Stimulated activated CD8-positive, alpha-beta memory T cell treated with anti-CD3 and anti-CD28 coated beads, Interleukin-7, amount 100 ng/mL, for 4 hours (primary cell): ENCODE results near the gene COL11A1.
"Not testable (repeated sequence)": the region's sequence is repeated elsewhere in the genome, so short reads cannot be mapped to it uniquely, and the experiment has no call there.

Experiments used
- DNase-seq, 2 donors: peaks; one replicate each; pipeline ENCODE4 v3.0.0-alpha.2; 2020; ENCODE audit warnings: low read depth in 2 of 2

The COL11A1 gene

DNA sequence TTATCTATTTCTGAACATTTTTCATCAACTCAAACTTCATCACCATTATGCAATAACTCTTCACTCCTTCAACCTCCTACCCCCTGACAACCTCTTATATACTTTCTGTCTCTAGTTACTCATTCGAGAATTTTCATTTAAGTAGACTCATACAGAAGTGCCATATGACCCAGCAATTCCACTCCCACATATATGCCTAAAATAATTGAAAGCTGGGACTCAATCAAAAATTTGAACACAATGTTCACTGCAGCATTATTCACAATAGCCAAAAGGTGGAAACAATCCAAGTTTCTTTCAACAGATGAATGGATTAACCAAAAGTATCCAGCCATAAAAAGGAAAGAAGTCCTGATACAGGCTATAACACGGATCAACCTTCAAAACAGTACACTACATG, 24.1 kb downstream of the COL11A1 start:
- no peak for DNase-seq

DNA sequence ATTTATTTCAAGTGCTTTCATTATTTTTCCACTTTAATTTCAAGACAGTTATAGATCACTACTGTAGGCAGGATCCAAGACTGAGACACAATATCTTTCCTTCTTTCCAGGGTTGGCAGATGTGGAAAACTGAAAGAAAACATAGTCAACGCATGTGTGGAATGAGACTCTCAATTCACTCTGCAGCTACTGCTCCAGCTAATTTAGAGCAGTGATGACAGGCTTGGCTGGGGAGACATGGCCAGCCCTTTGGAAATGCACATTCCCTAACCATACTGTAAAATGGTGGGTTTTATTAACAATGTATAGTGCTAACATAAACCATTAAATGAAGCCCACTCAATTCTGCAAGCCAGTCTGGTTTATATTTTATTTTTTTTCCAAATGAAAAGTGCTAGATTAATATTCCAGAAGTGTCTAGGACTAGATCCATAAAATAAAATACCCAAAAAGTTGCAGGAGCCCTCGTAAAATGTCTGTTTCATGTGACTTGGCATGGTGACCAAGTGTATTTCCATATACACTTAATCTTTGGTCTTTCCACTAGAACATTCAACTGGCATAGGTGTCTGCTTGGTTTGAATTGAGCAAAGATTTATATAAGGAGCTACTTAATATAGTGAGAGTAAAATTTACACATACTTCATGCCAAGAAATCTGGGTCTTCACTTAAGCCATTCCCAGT, 32.9 kb downstream of the COL11A1 start:
- no peak for DNase-seq

DNA sequence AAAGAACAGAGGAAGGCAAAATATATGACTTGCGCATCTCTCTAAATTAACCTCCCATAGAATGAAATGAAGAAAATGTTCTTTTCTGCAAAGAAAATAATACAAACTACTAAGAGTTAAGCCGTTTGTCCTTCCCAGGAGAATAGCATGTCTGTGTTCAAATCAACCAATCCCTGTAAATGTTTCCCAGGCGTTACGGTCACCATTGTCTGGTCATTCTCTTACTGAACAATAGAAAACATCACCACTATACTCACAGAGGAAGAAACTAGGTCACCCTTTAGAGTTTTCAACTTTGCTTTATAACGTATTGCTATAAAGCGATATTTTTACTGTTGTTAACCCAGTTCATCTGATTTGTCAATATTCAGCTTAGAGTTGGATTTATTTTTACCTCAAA, 34.1 kb downstream of the COL11A1 start:
- no peak for DNase-seq

DNA sequence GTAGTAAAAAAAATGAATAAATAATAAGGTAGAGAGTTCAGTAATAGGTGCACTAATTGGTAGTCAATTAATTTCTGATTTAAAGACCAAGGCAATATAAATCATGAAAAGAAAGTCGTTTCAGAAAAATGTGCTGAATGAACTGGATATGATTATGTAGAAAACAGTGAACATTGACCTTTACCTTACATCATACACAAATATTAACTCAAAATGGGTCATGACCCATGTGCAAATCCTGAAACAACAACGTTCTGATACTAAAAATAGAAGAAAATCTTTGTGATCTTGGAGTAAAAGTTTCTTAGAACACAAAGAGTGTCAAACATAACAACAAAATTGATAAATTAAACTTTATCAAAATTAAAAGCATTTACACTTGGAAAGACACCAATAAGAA, 39.1 kb downstream of the COL11A1 start:
- DNase-seq: no peak

DNA sequence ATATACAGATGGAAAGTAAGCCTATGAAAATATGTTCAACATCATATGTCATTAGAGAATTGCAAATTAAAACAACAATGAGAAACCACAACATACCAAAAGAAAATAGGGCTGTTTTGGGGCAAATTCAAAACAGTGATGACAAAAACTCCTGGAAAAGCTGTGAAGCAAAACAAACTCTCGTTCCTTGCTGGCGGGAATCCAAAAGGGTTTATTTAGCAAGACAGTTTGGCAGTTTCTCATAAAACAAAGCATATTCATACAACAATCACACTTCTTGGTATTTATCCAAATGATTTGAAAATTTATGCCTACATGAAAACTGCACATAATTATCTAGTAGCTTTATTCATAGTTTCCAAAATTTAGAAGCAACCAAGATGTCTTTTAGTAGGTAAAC, 44.4 kb downstream of the COL11A1 start:
- no peak for DNase-seq

DNA sequence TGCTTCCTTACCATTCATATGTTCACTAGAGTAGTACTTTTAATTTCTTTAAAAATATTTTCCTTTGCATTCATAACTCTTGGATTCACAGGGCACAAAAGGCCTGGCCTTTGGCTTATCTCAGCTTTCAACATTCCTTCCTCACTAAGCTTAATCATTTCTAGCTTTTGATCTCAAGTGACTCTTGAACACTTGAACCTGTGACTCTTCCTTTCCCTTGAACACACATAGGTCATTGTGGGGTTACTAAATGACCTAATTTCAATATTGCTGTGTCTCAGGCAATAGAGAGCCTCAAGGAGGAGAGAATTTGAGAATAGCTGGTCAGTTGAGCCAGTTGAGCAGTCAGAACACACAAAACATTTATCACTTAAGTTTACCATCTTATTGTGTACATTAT, 49.9 kb downstream of the COL11A1 start:
- DNase-seq: no peak

DNA sequence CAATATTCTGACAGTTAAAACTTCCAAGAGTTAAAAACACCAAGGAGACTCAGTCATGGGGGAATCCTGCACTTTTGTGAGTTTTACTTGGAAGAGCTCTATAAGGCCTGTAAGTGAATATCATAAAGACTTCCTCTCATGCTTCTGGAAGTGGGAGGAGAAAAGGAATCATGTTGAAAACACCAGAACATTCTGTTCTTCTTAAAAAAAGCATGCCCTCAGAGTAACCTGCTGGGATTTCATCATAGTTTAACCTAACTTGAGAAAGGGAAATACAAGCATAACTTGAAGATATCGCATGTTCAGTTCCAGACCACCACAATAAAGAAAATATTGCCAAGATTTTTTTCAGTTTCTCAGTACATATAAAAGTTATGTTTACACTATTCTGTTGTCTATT, 51.9 kb downstream of the COL11A1 start:
- no peak for DNase-seq

DNA sequence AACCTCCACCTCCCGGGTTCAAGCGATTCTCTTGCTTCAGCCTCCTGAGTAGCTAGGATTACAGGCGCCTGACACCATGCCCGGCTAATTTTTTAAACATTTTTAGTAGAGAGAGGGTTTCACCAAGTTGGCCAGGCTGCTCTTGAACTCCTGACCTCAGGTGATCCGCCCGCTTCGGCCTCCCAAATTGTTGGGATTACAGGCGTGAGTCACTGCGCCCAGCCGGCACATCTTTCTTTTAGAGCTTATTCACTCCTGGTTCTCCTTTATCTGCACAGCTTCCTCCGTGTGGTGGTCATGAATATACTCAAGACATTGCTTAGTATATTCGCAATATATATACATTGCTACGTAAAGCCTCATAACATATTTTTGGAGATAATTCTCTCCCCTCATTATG, 80.2 kb downstream of the COL11A1 start:
- not testable (repeated sequence) for DNase-seq

DNA sequence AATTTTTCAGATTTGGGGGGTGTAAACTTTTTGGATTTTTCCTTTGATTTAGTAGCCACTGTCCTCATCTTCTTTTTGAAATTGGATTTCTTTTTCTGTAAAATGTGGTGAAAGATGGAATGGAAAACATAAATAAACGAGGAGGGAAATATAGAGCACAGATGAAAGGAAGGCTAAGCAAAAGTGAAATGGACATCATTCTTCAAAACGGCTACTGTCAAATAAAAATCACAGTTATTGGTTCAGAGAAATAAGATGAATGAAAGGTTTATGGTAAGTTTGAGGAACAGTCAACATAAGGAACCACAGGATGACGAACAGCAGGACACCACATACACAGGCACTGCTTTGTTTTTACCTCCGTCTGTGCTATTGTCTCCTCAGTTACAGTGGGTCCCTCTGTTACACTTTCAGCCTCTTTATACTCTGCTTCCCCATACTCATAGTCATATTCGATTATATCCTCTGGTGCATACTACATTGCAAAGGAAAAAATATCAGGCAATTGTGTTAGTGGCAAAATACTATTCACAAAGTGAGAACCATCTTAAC, 82.4 kb downstream of the COL11A1 start:
- no peak for DNase-seq

DNA sequence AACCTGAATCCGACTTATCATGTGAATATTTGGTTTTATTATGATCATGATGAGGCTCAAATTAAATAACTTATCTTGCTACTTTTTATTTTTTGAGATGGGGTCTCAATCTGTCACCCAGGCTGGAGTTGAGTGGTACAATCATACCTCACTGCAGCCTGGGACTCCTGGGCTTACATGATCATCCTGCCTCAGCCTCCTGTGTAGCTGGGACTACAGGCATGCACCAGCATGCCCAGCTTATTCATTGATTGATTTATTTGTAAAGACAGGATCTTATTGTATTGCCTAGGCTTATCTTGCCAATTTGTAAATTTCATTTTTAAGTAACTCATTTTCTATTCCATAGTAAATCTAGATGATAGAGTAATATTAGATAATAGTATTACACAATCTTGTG, 84.3 kb downstream of the COL11A1 start:
- DNase-seq: no peak

DNA sequence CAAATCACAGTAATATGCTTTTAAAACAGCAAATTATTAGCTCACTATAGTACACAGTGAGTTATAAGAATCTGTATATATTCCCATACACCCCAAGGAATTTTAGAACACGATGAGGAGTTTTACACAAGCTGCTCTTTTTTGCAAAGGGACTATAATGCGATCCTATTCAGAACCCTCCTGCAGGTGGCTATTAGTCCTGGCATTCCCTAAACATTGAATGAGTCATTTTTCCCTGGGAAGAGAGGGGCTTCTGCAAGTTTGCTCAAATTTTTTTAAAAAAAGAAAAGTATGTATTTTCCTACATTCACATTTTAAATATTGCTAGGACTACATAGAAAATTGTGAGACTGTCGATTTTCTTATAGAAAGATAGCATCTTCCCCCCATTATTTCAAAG, 106.3 kb downstream of the COL11A1 start:
- DNase-seq: no peak

DNA sequence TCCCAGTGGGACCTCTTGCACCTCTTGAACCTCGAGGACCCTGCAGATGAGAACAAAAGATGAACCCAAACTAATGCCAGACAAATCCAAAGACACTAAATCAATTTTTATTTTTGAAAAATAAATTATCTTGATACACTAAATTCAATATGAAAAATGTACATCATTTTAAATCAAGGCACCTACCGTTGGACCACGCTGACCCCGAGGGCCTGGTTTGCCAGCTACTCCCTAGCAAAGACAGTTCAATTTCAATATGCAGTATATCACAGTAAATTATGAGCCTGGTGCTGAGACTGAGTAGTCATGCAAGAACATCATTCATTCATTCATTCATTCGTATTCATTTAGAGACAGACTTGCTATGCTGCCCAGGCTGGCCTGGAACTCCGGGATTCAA, 129.4 kb downstream of the COL11A1 start:
- no peak for DNase-seq

DNA sequence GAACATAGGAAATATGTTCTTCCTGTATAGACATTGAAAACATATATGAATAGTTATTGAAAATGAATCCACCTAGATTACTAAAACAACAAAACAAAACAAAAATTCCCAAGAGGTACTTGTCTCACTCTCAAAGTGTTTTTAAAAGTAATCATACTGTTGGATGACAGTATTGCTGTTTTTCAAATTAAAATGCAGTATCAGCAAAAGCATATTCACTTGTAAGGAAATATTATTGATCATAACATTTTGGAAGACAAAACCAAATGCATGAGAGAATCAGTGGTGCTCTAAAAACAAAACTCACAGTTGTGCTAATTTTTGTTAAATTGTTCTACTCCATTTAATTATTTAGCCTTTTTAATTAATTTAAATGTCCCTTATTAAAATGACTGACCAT, 131.0 kb downstream of the COL11A1 start:
- no peak for DNase-seq

DNA sequence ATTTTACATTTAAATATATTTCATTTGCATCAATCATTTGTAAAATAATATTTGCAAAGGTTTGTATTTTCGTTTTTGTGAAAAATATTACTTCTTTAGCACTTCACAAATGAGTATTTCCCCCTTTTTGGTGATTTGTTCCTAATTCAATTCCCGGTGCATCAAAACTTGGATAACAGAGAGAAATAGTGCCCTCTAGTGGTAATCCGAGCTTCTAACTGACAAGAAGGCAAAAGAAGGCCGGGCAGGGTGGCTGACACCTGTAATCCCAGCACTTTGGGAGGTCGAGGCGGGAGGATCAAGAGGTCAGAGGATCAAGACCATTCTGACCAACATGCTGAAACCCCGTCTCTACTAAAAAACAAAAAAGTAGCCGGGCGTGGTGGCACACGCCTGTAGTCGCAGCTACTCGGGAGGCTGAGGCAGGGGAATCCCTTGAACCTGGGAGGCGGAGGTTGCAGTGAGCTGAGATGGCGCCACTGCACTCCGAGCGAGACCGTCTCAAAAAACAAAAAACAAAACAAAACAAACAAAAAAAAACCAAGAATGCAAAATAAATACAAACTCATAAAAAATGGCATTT, 137.7 kb downstream of the COL11A1 start:
- no peak for DNase-seq

DNA sequence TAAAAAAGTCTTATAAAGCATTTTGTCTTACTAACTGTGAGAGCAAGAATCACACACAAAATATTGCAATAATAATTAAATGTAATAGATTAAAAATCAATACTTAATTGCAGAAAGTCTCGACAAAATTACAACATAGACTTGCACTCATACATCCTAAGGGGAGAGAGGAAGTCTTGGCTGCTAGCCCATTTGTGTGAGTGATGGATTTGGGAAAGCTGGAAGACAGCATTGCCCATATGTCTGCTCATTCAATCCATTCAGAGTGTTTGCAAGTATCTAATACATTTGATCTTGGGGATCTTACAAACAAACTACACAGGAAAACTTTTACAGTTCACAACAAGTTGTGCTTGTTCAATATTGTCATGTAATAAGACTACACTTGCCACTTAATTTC, 140.5 kb downstream of the COL11A1 start:
- DNase-seq: no peak

DNA sequence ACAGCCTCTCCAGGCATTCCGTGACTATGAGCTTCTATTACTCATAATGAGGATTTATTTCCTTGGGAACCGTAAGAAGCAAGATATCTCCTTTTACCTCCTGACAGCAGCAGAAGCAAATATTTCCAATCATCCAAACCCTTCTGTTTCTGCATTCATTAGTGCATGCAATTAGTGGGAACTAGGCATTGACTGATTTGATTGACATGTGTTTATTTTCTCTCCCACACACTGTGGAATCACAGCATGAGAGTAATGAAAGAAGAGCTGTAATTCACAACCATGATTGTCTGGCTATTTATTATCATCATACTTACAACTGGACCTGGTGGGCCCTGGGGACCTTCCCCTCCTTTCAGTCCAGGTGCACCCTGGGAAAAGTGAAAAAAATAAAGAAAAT, 146.8 kb downstream of the COL11A1 start:
- no peak for DNase-seq

DNA sequence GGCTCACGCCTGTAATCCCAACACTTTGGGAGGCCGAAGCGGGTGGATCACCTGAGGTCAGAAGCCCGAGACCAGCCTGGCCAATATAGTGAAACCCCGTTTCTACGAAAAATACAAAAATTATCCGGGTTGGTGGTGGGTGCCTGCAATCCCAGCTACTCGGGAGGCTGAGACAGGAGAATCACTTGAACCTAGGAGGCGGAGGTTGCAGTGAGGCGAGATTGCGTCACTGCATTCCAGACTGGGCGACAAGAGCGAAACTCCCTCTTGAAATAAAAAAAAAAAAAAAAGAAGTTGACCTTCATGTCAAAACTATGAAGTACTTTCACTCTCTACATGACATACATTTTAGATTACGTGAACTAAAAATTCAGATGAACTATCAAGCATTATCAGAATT, 153.7 kb downstream of the COL11A1 start:
- no peak for DNase-seq

DNA sequence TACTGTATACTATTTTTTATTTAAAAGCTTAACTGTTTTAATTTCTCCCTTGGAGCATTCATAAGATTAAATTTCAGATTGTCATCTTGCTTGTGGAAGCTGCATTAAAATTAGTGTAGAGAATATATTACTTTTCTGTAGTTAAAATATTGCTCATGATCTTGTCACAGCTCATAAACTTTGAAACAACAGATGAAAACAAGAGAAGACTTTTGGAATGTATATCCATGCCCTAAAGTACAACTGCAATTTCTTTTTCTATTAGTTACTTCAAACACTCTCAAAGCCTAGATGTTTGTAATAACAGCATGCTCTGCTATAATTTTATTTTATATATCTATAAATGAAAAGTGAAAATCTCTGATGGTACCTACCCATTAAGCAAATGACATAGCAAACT, 155.9 kb downstream of the COL11A1 start:
- DNase-seq: no peak

DNA sequence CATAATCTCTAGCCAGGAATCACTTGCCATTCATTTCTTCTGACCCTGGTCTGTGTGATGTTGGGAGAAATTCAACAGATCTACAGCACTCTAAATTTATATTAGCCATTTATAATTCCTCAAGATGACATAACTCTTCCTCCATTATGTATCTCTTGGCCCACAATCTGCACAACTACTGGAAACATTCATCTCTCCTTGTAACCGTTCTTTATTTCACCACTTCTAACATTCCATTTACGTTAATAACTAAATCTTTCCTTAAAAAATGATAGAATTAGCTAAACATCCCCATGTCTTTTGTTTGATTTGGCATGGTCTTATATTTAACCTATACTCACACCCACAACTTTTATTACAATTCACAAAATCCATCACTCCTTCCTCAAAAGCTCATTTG, 166.0 kb downstream of the COL11A1 start:
- no peak for DNase-seq

DNA sequence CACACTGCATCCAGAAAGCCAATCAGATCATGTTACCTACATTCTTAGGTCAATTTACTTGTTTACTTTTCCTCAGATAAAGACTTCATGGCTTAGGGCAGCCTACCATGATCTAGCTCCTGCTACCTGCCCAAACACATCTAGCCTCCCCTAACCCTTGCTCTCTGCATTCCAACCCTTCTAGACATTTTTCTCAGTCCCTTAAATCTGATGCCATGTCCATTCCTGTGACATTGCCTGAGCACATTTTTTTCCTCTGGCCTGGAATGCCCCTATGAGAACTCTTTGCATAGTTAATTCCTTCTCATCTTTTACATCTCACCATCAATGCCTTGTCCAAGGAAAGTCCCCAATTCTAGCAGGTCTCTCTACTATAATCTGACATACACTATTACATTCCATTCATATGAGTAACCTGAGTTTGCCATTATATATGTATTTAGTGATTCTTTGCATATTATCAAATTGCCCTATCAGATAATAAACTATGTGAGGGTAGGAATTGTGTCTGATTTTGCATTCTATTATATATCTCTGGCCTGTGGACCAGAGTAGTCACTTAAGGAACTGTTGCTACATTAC, 166.9 kb downstream of the COL11A1 start:
- DNase-seq: no peak

DNA sequence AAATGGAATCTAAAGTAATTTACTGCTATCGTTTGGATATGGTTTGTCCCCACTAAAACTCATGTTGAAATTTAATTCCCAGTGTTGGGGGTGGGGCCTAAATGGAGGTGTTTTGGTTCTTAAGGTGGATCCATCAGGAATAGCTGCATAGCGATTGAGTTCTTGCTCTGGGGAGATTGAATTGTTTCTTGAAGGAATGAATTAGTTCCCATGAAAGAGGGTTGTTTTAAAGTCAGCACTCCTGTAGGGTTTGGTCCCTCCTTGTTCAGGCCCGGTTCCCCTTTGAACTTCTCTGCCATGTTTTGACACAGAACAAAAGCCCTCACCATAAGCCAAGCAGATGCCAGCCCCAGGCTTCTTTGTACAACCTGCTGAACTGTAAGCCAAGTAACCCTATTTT, 170.9 kb downstream of the COL11A1 start:
- DNase-seq: no peak

DNA sequence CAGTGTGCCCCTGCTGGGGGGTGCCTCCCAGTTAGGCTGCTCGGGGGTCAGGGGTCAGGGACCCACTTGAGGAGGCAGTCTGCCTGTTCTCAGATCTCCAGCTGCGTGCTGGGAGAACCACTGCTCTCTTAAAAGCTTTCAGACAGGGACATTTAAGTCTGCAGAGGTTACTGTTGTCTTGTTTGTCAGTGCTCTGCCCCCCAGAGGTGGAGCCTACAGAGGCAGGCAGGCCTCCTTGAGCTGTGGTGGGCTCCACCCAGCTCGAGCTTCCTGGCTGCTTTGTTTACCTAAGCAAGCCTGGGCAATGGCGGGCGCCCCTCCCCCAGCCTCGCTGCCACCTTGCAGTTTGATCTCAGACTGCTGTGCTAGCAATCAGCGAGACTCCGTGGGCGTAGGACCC, 175.0 kb downstream of the COL11A1 start:
- DNase-seq: not testable (repeated sequence)

DNA sequence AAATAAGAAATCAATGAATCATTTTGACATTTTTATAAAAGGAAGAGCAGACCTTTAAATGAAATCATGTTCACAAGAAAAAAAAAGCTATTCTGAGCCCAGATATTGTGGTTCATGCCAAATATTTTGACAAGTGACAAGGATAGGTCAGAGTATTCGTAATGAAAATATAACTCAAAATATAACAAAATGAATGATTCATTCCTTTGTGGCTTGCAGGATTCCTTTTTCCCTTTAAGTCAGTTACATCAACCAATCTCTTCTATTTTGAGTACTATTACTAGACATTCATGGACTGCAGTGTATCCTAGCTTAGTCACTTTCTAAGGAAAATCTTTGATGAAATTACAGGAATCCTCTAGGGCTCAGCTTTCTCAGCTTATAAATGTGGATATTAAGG, 188.7 kb downstream of the COL11A1 start:
- no peak for DNase-seq
